ENCODE data around the gene PAN3.

The PAN3 gene

GRCh38 chr13:28229522-28230411, 91.4 kb downstream of the PAN3 start:
- DNase-seq, result no peak

GRCh38 chr13:28231642-28232041, 93.3 kb downstream of the PAN3 start:
- no peak for DNase-seq

GRCh38 chr13:28237944-28238343, 99.6 kb downstream of the PAN3 start:
- DNase-seq, result no peak

- DNase-seq, result no peak
These were observed 101.0 kb downstream of the PAN3 start for GRCh38 chr13:28239374-28239773.

GRCh38 chr13:28245465-28245864, 107.1 kb downstream of the PAN3 start:
- DNase-seq, result no peak

- DNase-seq, result no peak
These were observed 108.5 kb downstream of the PAN3 start for GRCh38 chr13:28246891-28247290.

GRCh38 chr13:28248080-28248479, 109.7 kb downstream of the PAN3 start:
- DNase-seq, result no peak

- DNase-seq, result no peak
These were observed 112.2 kb downstream of the PAN3 start for GRCh38 chr13:28250542-28250941.

- no peak for DNase-seq
These were observed 113.1 kb downstream of the PAN3 start for GRCh38 chr13:28251466-28251865.

GRCh38 chr13:28252547-28252946, 114.2 kb downstream of the PAN3 start:
- no peak for DNase-seq

- DNase-seq, result no peak
These were observed 119.0 kb downstream of the PAN3 start for GRCh38 chr13:28257305-28257704.

GRCh38 chr13:28258417-28258816, 120.1 kb downstream of the PAN3 start:
- no peak for DNase-seq

GRCh38 chr13:28267497-28267896, 129.2 kb downstream of the PAN3 start:
- no peak for DNase-seq

- no peak for DNase-seq
These were observed 130.5 kb downstream of the PAN3 start for GRCh38 chr13:28268800-28269223.

GRCh38 chr13:28271056-28271840, 132.9 kb downstream of the PAN3 start:
- DNase-seq, result no peak

- no peak for DNase-seq
These were observed 135.6 kb downstream of the PAN3 start for GRCh38 chr13:28273919-28274318.

- no peak for DNase-seq
These were observed 144.1 kb downstream of the PAN3 start for GRCh38 chr13:28282451-28282850.

- no peak for DNase-seq
These were observed 145.3 kb downstream of the PAN3 start for GRCh38 chr13:28283600-28283999.

- no peak for DNase-seq
These were observed 147.9 kb downstream of the PAN3 start for GRCh38 chr13:28286263-28286662.

- DNase-seq, result no peak
These were observed 159.0 kb downstream of the PAN3 start for GRCh38 chr13:28297341-28297740.

GRCh38 chr13:28299916-28300315, 161.6 kb downstream of the PAN3 start:
- DNase-seq, result no peak

GRCh38 chr13:28301839-28302238, 163.5 kb downstream of the PAN3 start:
- no peak for DNase-seq

- DNase-seq, result no peak
These were observed 168.0 kb downstream of the PAN3 start for GRCh38 chr13:28306325-28306724.

- DNase-seq, result no peak
These were observed 175.2 kb downstream of the PAN3 start for GRCh38 chr13:28313579-28313978.

Data from NCI-H2081 treated with DMSO at 0.1 percent for 48 hours (cell line).